Stimulated activated CD4-positive, alpha-beta T cell treated with anti-CD3 and anti-CD28 coated beads, Interleukin-1b, Interleukin-23, amount 100 ng/mL, for 48 hours (primary cell): Measurements from ENCODE around the gene DENR.
"Not testable (repeated sequence)": the region's sequence is repeated elsewhere in the genome, so short reads cannot be mapped to it uniquely, and the experiment has no call there.

ENCODE experiments used
- DNase-seq: peaks from one replicate; pipeline ENCODE4 v3.0.0-alpha.2; 2020

DENR gene

GRCh38 chr12:122752464-122753318, at the start of gene DENR:
TSS of gene DENR (plus strand) at chr12:122752824. CDS start at chr12:122753702, 878 bp downstream.
- DNase-seq, result peak; percentile 99

GRCh38 chr12:122702890-122703611, 49.6 kb upstream of the DENR start, which contains the start of gene HCAR2:
TSS of gene HCAR2 (minus strand) at chr12:122703357. CDS start at chr12:122703283, 74 bp downstream.
- DNase-seq, result not testable (repeated sequence)

GRCh38 chr12:122703841-122704240, 48.8 kb upstream of the DENR start:
- DNase-seq, result not testable (repeated sequence)

GRCh38 chr12:122709287-122709686, 43.3 kb upstream of the DENR start:
- not testable (repeated sequence) for DNase-seq

GRCh38 chr12:122710341-122710740, 42.3 kb upstream of the DENR start:
- DNase-seq, result not testable (repeated sequence)

GRCh38 chr12:122711266-122711665, 41.4 kb upstream of the DENR start:
- not testable (repeated sequence) for DNase-seq

- DNase-seq, result not testable (repeated sequence)
Measured at GRCh38 chr12:122713491-122714188, 39.0 kb upstream of the DENR start.

GRCh38 chr12:122715211-122715610, 37.4 kb upstream of the DENR start:
- DNase-seq, result not testable (repeated sequence)

GRCh38 chr12:122716658-122717057, 36.0 kb upstream of the DENR start, which contains the start of gene HCAR3:
TSS of gene HCAR3 (minus strand) at chr12:122716811. CDS start at chr12:122716737, 74 bp downstream.
- DNase-seq, result not testable (repeated sequence)

- no peak for DNase-seq
Measured at GRCh38 chr12:122721057-122721545, 31.5 kb upstream of the DENR start.

- DNase-seq, result no peak
Measured at GRCh38 chr12:122722387-122722786, 30.2 kb upstream of the DENR start.

- DNase-seq, result no peak
Measured at GRCh38 chr12:122724641-122725243, 27.9 kb upstream of the DENR start.

GRCh38 chr12:122725452-122726079, 27.1 kb upstream of the DENR start:
- no peak for DNase-seq

GRCh38 chr12:122726080-122726558, 26.5 kb upstream of the DENR start:
- no peak for DNase-seq

GRCh38 chr12:122729583-122730214, 22.9 kb upstream of the DENR start:
- no peak for DNase-seq

GRCh38 chr12:122730215-122731014, 22.2 kb upstream of the DENR start, which contains the start of gene HCAR1:
TSS of gene HCAR1 (minus strand) at chr12:122730844. CDS start at chr12:122730339, 505 bp downstream.
- peak; percentile 75 for DNase-seq

- no peak for DNase-seq
Measured at GRCh38 chr12:122732170-122732569, 20.5 kb upstream of the DENR start.

GRCh38 chr12:122732611-122733010, 20.0 kb upstream of the DENR start:
- DNase-seq, result no peak

GRCh38 chr12:122738571-122738970, 14.1 kb upstream of the DENR start:
- no peak for DNase-seq

- no peak for DNase-seq
Measured at GRCh38 chr12:122740351-122740750, 12.3 kb upstream of the DENR start.
